ENCODE data around the gene METTL23. TPM values are rescaled to one million over a fixed set of nuclear protein-coding genes. Genes with fewer than 3 reads are reported as not detected.
A peak's percentile ranks its signal among the peaks of the same experiment; 100 is the strongest.
"Not testable (repeated sequence)": the region's sequence is repeated elsewhere in the genome, so short reads cannot be mapped to it uniquely, and the experiment has no call there.

Gene METTL23
- total and polyA plus RNA-seq, 2 donors: 22.6 to 38.4 TPM

DNA sequence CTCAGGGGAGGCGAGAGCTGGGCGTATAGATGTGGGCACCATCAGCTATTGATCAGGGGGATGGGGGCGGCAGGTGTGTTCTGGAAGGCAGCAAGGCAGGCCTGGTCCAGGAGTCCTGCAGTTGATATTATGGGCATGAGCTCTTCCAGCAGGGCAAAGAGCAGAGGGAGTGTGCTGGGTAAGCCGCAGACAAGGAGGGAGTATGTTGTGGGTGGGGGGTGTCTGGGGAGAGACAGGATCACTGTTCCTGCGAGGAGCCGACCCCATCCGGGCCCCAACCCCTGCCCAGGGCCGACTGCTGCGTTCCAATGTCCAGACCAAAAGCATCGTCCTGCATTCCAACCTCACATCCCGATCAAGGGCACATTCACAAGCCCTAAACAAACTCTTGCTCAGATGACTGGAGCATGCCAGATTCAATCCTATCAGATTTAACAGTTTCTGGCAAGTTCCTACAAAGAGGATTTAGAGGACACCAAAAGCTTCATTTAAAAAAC is 25.1 kb upstream of the METTL23 start:
- Histone ChIP-seq H3K36me3 (ENCODE audit: insufficient read depth) (no peaks in the 10 kb centered on the region), H3K4me3 (ENCODE audit: low read depth, low read length) (no peak overlapping the region), H3K27ac (ENCODE audit: low read depth) (peak overlapping the region; percentile 38), H3K4me1 (ENCODE audit: insufficient read depth) (peaks cover 3% of the 10 kb centered on the region)
- WGBS: 24% methylated on average over 11 of the region's 11 CpGs
- no peak for DNase-seq (ENCODE audit: extremely low spot score)

DNA sequence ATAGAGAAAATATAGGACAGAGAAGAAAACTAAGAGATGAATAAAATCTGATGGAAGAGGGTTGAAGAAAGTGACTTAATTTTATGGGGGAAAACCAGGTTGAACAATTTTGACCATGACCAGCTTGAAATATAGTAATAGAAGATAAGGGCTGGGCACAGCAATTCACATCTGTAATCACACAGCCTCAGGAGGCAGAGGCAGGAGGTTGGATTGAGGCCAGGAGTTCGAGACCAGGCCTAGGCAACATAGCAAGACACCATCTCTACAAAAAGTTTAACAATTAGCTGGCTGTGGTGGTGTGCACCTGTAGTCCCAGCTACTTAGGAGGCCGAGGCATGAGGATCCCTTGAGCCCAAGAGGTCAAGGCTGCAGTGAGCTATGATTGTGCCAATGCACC is 24.6 kb upstream of the METTL23 start:
- H3K4me1 ChIP-seq (ENCODE audit: insufficient read depth): peaks cover 3% of the 10 kb centered on the region
- H3K4me3 ChIP-seq (ENCODE audit: low read depth, low read length): no peak overlapping the region
- WGBS: 53% methylated on average over 2 of the region's 2 CpGs
- no peaks in the 10 kb centered on the region for H3K36me3 ChIP-seq (ENCODE audit: insufficient read depth)
- H3K27ac ChIP-seq (ENCODE audit: low read depth): no peak overlapping the region
- DNase-seq (ENCODE audit: extremely low spot score): no peak

- Histone ChIP-seq H3K4me3 (ENCODE audit: low read depth, low read length) (no peak overlapping the region), H3K4me1 (ENCODE audit: insufficient read depth) (peaks cover 2% of the 10 kb centered on the region), H3K27ac (ENCODE audit: low read depth) (no peak overlapping the region), H3K36me3 (ENCODE audit: insufficient read depth) (no peaks in the 10 kb centered on the region)
- no peak for DNase-seq (ENCODE audit: extremely low spot score)
- WGBS: 85% methylated on average over 10 of the region's 10 CpGs
These were observed 23.6 kb upstream of the METTL23 start for GRCh38 chr17:76702941-76703637.

GRCh38 chr17:76704805-76705204 is 21.8 kb upstream of the METTL23 start:
- WGBS: 29% methylated on average over 4 of the region's 4 CpGs
- no peak overlapping the region for H3K4me3 ChIP-seq (ENCODE audit: low read depth, low read length)
- no peak overlapping the region for H3K27ac ChIP-seq (ENCODE audit: low read depth)
- DNase-seq (ENCODE audit: extremely low spot score): no peak
- no peaks in the 10 kb centered on the region for H3K4me1 ChIP-seq (ENCODE audit: insufficient read depth)
- H3K36me3 ChIP-seq (ENCODE audit: insufficient read depth): no peaks in the 10 kb centered on the region

DNA sequence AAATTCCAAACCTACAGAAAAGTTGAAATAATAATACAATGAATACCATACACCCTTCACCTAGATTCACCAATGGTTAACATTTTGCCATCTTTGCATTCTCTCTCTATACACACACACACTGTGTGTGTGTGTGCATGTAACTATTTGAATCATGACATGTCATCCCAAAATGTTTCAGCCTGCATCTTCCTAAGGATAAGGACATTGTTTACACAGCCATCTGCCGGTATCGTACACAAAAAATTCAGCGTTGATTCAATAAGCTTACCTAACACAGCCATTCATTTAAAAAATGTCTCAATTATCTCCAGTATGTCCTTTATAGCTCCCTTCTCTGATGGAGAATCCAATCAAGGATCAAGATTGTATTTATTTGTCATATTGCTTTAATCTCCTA is 19.8 kb upstream of the METTL23 start:
- no peak for DNase-seq (ENCODE audit: extremely low spot score)
- H3K4me1 ChIP-seq (ENCODE audit: insufficient read depth): no peaks in the 10 kb centered on the region
- H3K4me3 ChIP-seq (ENCODE audit: low read depth, low read length): no peak overlapping the region
- 36% methylated on average over 3 of the region's 3 CpGs for whole genome bisulfite sequencing
- H3K36me3 ChIP-seq (ENCODE audit: insufficient read depth): no peaks in the 10 kb centered on the region
- no peak overlapping the region for H3K27ac ChIP-seq (ENCODE audit: low read depth)

- Histone ChIP-seq H3K4me1 (ENCODE audit: insufficient read depth) (no peaks in the 10 kb centered on the region), H3K36me3 (ENCODE audit: insufficient read depth) (no peaks in the 10 kb centered on the region), H3K27ac (ENCODE audit: low read depth) (peak overlapping the region; percentile 63), H3K4me3 (ENCODE audit: low read depth, low read length) (no peak overlapping the region)
- WGBS: 31% methylated on average over 14 of the region's 14 CpGs
- no peak for DNase-seq (ENCODE audit: extremely low spot score)
These were observed 18.4 kb upstream of the METTL23 start for GRCh38 chr17:76707985-76708807.

DNA sequence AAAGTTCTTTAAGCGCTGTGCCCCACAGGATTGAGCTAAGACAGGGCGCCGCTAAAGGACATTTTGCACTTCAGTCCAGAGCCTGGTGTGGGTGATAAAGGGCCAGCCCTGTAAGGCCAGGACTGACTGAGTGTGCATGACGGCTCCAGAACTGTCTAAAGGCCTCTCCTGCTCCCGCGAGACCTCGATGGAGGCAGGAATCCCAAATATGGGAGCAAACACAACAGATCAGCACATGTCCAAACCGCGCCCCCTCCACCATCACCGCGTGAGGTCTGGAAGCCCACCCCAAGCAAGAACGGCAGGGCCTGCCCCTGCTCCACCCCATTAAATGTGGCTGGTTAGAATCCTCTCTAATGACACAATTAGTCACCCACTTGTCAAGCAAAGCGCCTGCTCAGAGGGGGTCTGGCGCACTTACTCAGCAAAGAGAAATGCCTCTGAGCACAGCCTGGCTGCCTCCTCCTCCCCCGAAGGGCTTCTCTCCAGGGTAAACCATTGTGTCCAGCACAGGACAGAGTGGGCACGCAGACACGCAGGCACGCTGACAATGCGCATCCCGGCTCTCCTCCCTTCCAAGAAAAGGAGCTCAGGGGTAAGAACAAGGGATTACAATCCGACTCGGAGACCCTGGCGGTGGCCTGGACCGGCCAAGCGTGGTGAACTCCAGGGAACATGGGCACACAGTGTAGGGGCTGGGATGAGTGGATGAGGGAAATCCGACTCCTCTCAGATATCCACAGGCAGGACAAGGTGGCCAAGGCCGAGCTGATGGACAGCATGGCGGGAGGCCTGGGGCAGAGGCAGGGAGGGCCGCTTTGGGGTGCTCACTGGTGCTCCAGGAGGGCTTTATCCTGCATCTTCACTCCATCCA is 17.3 kb upstream of the METTL23 start:
- WGBS: 23% methylated on average over 29 of the region's 29 CpGs
- H3K4me1 ChIP-seq (ENCODE audit: insufficient read depth): no peaks in the 10 kb centered on the region

GRCh38 chr17:76709951-76710862 is 16.4 kb upstream of the METTL23 start:
- not testable (repeated sequence) for DNase-seq (ENCODE audit: extremely low spot score); H3K36me3 ChIP-seq (ENCODE audit: insufficient read depth); H3K4me1 ChIP-seq (ENCODE audit: insufficient read depth)
- 3% methylated on average over 49 of the region's 79 CpGs for WGBS
- peak overlapping the region; percentile 84 for H3K27ac ChIP-seq (ENCODE audit: low read depth)
- peak overlapping the region; percentile 84 for H3K4me3 ChIP-seq (ENCODE audit: low read depth, low read length)

More for the DNA sequence above, 17.3 kb upstream of the METTL23 start:
- Histone ChIP-seq H3K27ac (ENCODE audit: low read depth) (peak overlapping the region; percentile 83), H3K36me3 (ENCODE audit: insufficient read depth) (no peaks in the 10 kb centered on the region), H3K4me3 (ENCODE audit: low read depth, low read length) (peak overlapping the region; percentile 84)
- no peak for DNase-seq (ENCODE audit: extremely low spot score)

- Histone ChIP-seq H3K4me1 (ENCODE audit: insufficient read depth) (no peaks in the 10 kb centered on the region), H3K4me3 (ENCODE audit: low read depth, low read length) (peak within 1 kb of the TSS; percentile 84), H3K36me3 (ENCODE audit: insufficient read depth) (no peaks in the 10 kb centered on the region), H3K27ac (ENCODE audit: low read depth) (peak within 1 kb of the TSS; percentile 84)
- no peak for DNase-seq (ENCODE audit: extremely low spot score)
- WGBS: 3% methylated on average over 48 of the region's 56 CpGs
These were observed 15.6 kb upstream of the METTL23 start, which contains the start of gene MXRA7 for GRCh38 chr17:76710863-76711611. Gene MXRA7 (minus strand): TSS chr17:76710965. CDS start chr17:76710946, 19 bp downstream.

DNA sequence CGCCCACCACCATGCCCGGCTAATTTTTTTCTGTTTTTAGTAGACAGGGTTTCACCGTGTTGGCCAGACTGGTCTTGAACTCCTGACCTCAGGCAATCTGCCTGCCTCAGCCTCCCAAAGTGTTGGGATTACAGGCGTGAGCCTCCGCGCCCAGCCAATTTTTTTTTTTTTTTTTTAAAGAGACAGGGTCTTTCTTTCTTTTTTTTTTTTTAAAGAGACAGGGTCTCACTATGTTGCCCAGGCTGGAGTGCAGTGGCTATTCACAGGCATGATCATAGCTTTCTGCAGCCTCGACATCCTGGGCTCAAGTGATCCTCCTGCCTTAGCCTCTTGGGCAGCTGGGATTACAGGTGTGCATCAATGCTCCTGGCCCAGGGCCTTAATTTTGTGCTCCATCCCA is 14.3 kb upstream of the METTL23 start:
- not testable (repeated sequence) for H3K27ac ChIP-seq (ENCODE audit: low read depth); H3K4me1 ChIP-seq (ENCODE audit: insufficient read depth); H3K4me3 ChIP-seq (ENCODE audit: low read depth, low read length); DNase-seq (ENCODE audit: extremely low spot score); H3K36me3 ChIP-seq (ENCODE audit: insufficient read depth)
- WGBS: 52% methylated on average over 7 of the region's 7 CpGs

DNA sequence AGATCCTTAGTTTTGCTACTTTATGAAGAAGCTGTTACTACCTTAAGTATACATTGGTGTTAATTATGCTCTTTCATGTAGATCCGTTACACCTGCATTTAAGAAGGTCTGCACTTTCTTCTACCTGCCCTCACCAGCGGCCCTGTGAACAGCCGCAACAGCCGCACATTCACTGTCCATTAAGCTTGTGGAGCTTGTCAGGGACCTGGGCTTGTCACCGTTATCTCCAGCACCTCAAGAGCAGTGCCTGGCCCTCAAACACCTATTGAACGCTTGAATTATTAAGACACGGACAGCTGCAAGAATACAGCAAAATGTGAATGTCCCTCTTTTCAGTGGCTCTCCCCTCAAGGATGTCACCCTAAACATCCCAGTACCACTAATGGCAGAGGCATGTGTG is 12.9 kb upstream of the METTL23 start:
- H3K27ac ChIP-seq (ENCODE audit: low read depth): no peak overlapping the region
- no peak overlapping the region for H3K4me3 ChIP-seq (ENCODE audit: low read depth, low read length)
- DNase-seq (ENCODE audit: extremely low spot score): no peak
- H3K36me3 ChIP-seq (ENCODE audit: insufficient read depth): no peaks in the 10 kb centered on the region
- no peaks in the 10 kb centered on the region for H3K4me1 ChIP-seq (ENCODE audit: insufficient read depth)
- WGBS: 94% methylated on average over 7 of the region's 7 CpGs

DNA sequence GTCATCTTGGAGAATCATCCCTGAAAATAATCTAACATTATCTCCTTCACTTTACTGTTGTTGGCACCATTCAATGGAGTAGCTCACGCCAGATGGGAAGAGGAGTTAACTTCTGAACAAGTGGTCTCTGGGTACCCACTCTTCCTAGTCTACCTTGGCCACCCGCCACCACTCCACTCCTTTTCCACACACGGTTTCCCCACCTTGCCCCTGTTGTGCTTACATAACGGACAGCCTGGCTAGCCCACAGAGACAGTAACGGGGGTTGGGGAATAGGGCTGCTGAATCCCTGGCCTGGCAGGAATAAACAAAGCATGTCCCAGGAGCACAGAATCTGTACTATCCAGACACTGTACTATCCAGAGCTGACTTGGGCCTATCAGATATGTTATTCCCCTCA is 12.3 kb upstream of the METTL23 start:
- no peaks in the 10 kb centered on the region for H3K4me1 ChIP-seq (ENCODE audit: insufficient read depth)
- H3K36me3 ChIP-seq (ENCODE audit: insufficient read depth): no peaks in the 10 kb centered on the region
- H3K27ac ChIP-seq (ENCODE audit: low read depth): no peak overlapping the region
- DNase-seq (ENCODE audit: extremely low spot score): no peak
- no peak overlapping the region for H3K4me3 ChIP-seq (ENCODE audit: low read depth, low read length)
- 64% methylated on average over 5 of the region's 5 CpGs for whole genome bisulfite sequencing
